ENCODE data around the gene F2RL1. TPM values are rescaled to one million over a fixed set of nuclear protein-coding genes. Genes with fewer than 3 reads are reported as not detected.
"Not testable (repeated sequence)": the region's sequence is repeated elsewhere in the genome, so short reads cannot be mapped to it uniquely, and the experiment has no call there.

F2RL1 gene
- total RNA-seq, 2 experiments from 2014 or later, result 1.3 to 1.6 TPM

DNA sequence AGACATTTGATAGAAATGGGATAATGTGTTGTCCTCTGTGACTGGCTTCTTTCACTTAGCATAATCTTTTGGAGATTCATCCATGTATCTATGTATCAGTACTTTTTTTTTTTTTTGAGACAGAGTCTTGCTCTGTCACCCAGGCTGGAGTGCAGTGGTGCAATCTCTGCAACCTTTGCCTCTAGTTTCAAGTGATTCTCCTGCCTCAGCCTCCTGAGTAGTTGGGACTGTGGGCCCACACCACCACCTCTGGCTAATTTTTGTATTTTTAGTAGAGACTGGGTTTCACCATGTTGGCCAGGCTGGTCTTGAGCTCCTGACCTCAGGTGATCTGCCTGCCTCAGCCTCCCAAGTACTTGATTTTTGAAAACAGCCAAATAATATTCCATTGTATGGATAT is 7.6 kb downstream of the F2RL1 start:
- H3K36me3 Mint-ChIP-seq (ENCODE audit: low read depth); H3K27me3 Mint-ChIP-seq; H3K27ac Mint-ChIP-seq; intact Hi-C loops (cut with DNase I, micrococcal nuclease); POLR2A ChIA-PET; H3K9me3 Mint-ChIP-seq (ENCODE audit: low read depth); DNase-seq; ATAC-seq; H3K4me3 Mint-ChIP-seq; H3K4me1 Mint-ChIP-seq: not testable (repeated sequence)
- CTCF ChIA-PET, result interaction anchor here (1.2 kb wide), 1 partner anchor 167 kb away, joined by 4 read pairs; no protein-coding TSS in a partner anchor

DNA sequence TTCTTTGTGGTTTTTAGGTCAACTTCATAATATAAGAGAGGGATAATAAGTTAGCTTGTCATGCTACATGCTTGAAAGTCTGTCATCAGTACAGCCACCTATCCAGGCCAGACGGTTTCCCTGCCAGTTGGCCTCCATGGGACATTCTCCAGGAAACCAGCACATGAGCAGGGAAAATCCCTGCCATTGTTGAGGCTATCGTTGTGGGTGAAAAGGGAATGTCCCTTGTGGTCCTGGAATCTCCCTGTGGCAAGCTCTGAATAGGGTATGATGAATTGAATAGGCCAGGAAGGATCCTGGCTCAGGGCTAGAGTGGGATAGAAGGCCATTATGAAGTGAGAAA is 12.3 kb downstream of the F2RL1 start:
- Mint-ChIP-seq H3K27ac (no peak overlapping the region), H3K9me3 (ENCODE audit: low read depth) (no peaks in the 10 kb centered on the region), H3K27me3 (no peaks in the 10 kb centered on the region), H3K36me3 (ENCODE audit: low read depth) (no peaks in the 10 kb centered on the region), H3K4me1 (peaks cover 8% of the 10 kb centered on the region), H3K4me3 (no peak overlapping the region)
- CTCF ChIA-PET, result no interaction called here
- peak; percentile 64 for ATAC-seq
- POLR2A ChIA-PET, result no interaction called here
- peak; percentile 38 for DNase-seq
- intact Hi-C loops (cut with DNase I, micrococcal nuclease), result no loop called here

DNA sequence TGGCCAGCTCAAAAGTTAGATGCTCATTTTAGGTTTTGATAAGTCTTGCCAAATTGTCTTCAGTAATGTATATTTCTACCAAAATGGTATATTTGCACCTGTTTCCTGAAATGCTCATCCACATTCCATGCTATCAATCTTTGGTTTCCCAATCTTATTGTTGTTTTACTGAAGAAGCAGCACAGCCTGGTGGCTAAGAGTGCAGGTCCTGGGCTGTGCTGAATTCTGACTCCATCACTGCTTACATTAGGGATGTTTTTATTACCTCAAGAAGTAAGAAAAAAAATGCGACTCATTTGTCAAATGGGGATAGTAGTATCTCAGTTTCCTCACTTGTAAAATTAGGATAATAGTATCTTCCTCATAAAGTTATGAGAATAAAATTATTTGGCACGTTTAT is 17.4 kb downstream of the F2RL1 start:
- Mint-ChIP-seq H3K9me3 (ENCODE audit: low read depth) (no peaks in the 10 kb centered on the region), H3K36me3 (ENCODE audit: low read depth) (no peaks in the 10 kb centered on the region), H3K4me1 (peaks cover 1% of the 10 kb centered on the region), H3K27me3 (no peaks in the 10 kb centered on the region), H3K4me3 (no peak overlapping the region), H3K27ac (no peak overlapping the region)
- intact Hi-C loops (cut with DNase I, micrococcal nuclease), result no loop called here
- ATAC-seq, result no peak
- no peak for DNase-seq
- CTCF ChIA-PET, result no interaction called here
- POLR2A ChIA-PET, result no interaction called here

DNA sequence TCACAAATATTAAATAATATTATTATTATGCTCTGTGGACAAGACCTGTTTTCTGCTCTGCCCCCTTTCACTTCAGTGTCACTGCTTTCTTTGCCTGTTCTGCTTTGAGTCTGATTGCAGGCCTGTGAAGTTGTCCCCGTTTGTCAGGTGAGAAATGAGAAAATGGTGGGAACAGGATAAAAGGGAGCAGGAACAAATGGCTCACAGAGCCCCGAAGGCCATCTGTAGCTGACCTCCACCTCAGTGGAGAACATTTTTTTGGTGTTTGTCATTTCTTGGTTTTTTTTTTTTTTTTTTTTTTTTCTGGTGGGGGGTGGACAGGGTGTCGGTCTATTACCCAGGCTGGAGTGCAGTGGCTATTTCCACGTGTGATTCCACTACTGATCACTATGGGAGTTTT is 17.8 kb downstream of the F2RL1 start:
- intact Hi-C loops (cut with DNase I, micrococcal nuclease), result no loop called here
- no peak overlapping the region for H3K4me3 Mint-ChIP-seq

DNA sequence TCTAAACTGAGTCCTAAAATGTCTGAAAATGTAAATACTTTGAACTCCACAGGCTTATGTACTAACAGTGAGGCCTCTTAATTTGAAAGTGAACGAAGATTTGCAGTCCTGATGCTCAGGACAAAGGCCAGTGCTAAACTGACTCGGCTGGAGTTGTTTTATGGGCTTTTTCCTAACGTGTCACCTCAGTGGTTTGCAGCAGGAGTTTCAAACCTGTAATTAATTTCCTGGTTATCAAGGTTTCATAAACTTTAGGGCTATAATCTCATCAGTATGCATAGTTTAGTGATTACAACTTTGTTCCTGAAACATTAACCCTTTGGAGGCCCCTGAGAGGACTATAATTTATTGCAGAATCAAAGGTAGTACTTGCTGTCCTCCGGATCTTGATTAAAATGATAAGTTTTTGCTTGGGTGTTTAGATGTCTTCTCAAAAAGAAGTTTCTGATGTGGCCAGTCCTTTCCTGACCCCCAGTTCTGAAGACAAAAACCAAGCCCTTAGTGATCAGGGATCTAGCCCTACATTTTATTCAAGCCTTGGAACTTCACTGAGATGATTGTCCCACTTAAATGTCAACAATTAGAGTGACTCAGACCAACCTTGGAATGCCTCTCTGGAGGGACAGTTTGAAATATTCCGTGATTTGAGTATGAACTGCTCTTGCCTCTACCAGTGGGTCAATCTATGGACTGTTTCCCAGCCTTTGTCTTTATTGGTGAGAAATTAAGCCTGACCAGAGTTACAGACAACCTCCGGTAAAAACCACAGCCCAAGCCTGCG is 19.8 kb downstream of the F2RL1 start:
- Mint-ChIP-seq H3K9me3 (ENCODE audit: low read depth) (no peaks in the 10 kb centered on the region), H3K27me3 (no peaks in the 10 kb centered on the region), H3K36me3 (ENCODE audit: low read depth) (no peaks in the 10 kb centered on the region), H3K27ac (no peak overlapping the region), H3K4me1 (no peaks in the 10 kb centered on the region), H3K4me3 (no peak overlapping the region)
- DNase-seq, result no peak
- ChIA-PET CTCF (interaction anchor here (0.7 kb wide), 1 partner anchor 21 kb away, joined by 3 read pairs; no protein-coding TSS in a partner anchor), POLR2A (no interaction called here)
- intact Hi-C loops (cut with DNase I, micrococcal nuclease), result no loop called here
- no peak for ATAC-seq

More for the DNA sequence above, 17.8 kb downstream of the F2RL1 start:
- ATAC-seq, result no peak
- ChIA-PET CTCF (no interaction called here), POLR2A (no interaction called here)
- no peaks in the 10 kb centered on the region for H3K4me1 Mint-ChIP-seq
- H3K36me3 Mint-ChIP-seq (ENCODE audit: low read depth), result no peaks in the 10 kb centered on the region
- no peak for DNase-seq
- H3K27me3 Mint-ChIP-seq, result no peaks in the 10 kb centered on the region
- H3K27ac Mint-ChIP-seq, result no peak overlapping the region
- H3K9me3 Mint-ChIP-seq (ENCODE audit: low read depth), result no peaks in the 10 kb centered on the region

DNA sequence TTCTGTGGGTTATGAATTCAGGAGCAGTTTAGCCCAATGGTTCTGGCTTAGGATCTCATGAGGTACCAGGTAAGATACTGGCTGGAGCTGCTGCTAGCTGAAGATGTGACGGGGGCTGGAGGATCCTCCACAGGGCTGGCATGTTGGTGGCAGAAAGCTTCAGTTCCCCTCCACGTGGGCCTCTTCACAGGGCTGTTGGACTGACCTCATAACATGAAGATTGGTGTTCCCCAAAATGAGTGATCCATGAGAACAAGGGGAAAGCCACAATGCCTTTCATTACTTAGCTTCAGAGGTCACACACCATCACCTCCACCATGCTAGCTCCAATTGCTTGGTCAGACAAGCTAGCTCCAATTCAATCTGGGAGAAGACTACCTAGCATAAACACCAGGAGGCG is 22.5 kb downstream of the F2RL1 start:
- Mint-ChIP-seq H3K27ac (no peak overlapping the region), H3K27me3 (no peaks in the 10 kb centered on the region), H3K36me3 (ENCODE audit: low read depth) (no peaks in the 10 kb centered on the region), H3K4me3 (no peak overlapping the region), H3K4me1 (no peaks in the 10 kb centered on the region), H3K9me3 (ENCODE audit: low read depth) (no peaks in the 10 kb centered on the region)
- intact Hi-C loops (cut with DNase I, micrococcal nuclease), result no loop called here
- DNase-seq (no peak), ATAC-seq (no peak)
- POLR2A ChIA-PET, result no interaction called here
- CTCF ChIA-PET, result interaction anchor here (1.0 kb wide), 1 partner anchor 8 kb away, joined by 3 read pairs; the partner anchor contains the start of gene S100Z

DNA sequence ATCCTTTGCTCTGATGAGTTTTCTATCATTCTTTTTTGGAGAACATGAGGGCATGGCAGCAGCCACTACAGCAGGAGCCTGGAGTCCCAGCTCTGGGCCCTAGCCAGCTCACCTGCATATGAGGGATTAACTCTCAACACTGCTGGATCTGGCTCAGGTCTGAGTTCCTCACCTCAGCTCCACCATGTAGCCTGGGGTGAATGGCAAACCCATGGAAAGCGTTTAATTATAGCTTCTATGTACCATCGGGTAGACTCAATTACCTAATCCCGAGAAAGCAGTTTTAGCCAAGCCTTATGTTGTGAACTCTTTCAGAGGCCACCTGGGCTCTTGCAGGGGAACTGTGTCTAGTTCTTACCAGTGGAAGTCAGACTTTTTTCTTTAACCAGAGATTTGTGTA is 27.1 kb downstream of the F2RL1 start:
- CTCF ChIA-PET, result interaction anchor here (1.0 kb wide), 1 partner anchor 1721 kb away, joined by 3 read pairs; no protein-coding TSS in a partner anchor
- ATAC-seq (no peak), DNase-seq (no peak)
- H3K9me3 Mint-ChIP-seq (ENCODE audit: low read depth), result no peaks in the 10 kb centered on the region
- intact Hi-C loops (cut with DNase I, micrococcal nuclease), result no loop called here
- no peaks in the 10 kb centered on the region for H3K36me3 Mint-ChIP-seq (ENCODE audit: low read depth)
- H3K4me1 Mint-ChIP-seq, result peaks cover 15% of the 10 kb centered on the region
- no peak overlapping the region for H3K27ac Mint-ChIP-seq
- no peaks in the 10 kb centered on the region for H3K27me3 Mint-ChIP-seq
- no peak overlapping the region for H3K4me3 Mint-ChIP-seq
- POLR2A ChIA-PET, result no interaction called here

DNA sequence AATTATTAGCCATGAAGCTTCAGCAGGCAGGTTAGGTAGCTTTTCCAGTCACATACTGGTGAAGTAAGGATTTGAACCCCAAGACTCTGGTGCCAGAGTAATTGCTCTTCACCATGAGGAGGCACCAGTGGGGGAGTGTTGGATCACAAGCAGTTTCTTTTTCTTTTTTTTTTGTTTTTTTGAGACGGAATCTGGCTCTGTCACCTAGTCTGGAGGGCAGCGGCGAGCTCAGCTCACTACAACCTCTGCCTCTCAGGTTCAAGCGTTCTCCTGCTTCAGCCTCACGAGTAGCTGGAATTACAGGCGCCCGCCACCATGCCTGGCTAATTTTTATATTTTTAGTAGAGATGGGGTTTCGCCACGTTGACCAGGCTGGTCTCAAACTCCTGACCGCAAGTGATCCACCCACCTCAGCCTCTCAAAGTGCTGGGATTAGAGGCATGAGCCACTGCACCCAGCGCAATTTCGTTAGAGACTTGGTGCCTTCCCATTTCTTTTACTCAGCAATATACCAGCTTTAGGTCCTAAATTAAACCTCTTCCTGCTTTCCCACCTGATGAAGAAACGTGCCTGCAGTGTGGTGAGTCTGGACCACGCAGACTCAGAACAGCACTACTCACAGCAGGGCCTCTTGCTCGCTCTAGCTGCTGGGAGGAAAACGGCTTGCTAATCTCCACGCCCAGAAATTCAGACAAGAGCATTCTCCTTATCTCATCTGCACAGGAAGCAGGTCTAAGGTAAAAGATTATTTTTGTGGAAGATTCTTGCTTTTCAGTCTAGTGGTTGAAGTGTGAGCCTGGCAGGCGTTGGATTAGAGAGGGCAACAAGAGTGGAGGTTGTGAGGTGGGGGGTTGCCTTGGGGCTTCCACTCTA is 30.8 kb downstream of the F2RL1 start, which contains the start of gene S100Z:
Gene S100Z, plus strand, starts transcription at position 596 of the 873 bp plus-strand sequence. CDS start 25,346 bp downstream, outside the sequence.
- Mint-ChIP-seq H3K27ac (peak within 1 kb of the TSS; percentile 84), H3K9me3 (ENCODE audit: low read depth) (no peaks in the 10 kb centered on the region), H3K4me1 (peaks cover 23% of the 10 kb centered on the region), H3K27me3 (no peaks in the 10 kb centered on the region), H3K4me3 (peak within 1 kb of the TSS; percentile 48), H3K36me3 (ENCODE audit: low read depth) (no peaks in the 10 kb centered on the region)
- ChIA-PET POLR2A (no interaction called here), CTCF (interaction anchor here (0.7 to 1.4 kb wide), 3 partner anchors 8 to 31 kb away, joined by 3 read pairs; no protein-coding TSS in a partner anchor)
- DNase-seq (peak; percentile 66), ATAC-seq (peak; percentile 94)
- intact Hi-C loops (cut with DNase I, micrococcal nuclease), result no loop called here

DNA sequence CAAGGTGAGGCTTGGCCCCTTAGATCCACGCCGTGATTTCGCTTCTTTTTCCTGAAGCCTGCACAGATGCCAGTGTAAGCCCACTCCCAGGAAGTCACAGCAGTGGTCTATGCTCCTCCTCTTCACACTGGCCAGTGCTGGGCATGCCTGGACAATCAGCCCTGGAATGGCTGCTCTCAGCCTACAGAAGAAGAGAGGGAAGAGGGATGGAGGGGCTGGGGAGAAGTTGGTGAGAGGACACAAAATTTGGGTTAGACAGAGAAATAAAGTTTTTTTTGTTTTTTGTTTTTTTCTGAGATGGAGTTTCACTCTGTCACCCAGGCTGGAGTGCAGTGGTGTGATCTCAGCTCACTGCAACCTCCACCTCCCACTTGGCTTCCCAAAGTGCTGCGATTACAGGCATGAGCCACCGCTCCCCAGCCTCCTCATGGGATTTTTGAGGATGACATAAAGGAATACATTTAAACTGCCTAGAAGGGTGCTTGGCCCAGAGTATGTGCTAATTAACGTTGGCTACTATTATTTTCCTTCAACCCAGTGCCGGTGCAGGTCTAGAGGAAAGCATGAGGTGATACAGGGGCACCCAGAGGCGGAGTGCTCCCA is 31.8 kb downstream of the F2RL1 start:
- ChIA-PET POLR2A (no interaction called here), CTCF (interaction anchor here (1.3 to 1.4 kb wide), 2 partner anchors 9 to 32 kb away, joined by 3 read pairs; no protein-coding TSS in a partner anchor)
- peaks cover 2% of the 10 kb centered on the region for H3K36me3 Mint-ChIP-seq (ENCODE audit: low read depth)
- intact Hi-C loops (cut with DNase I, micrococcal nuclease), result no loop called here
- no peak for ATAC-seq
- H3K4me3 Mint-ChIP-seq, result peak overlapping the region; percentile 48
- H3K9me3 Mint-ChIP-seq (ENCODE audit: low read depth), result peaks cover 2% of the 10 kb centered on the region
- no peaks in the 10 kb centered on the region for H3K27me3 Mint-ChIP-seq
- DNase-seq, result no peak
- H3K4me1 Mint-ChIP-seq, result peaks cover 31% of the 10 kb centered on the region
- H3K27ac Mint-ChIP-seq, result peak overlapping the region; percentile 84

DNA sequence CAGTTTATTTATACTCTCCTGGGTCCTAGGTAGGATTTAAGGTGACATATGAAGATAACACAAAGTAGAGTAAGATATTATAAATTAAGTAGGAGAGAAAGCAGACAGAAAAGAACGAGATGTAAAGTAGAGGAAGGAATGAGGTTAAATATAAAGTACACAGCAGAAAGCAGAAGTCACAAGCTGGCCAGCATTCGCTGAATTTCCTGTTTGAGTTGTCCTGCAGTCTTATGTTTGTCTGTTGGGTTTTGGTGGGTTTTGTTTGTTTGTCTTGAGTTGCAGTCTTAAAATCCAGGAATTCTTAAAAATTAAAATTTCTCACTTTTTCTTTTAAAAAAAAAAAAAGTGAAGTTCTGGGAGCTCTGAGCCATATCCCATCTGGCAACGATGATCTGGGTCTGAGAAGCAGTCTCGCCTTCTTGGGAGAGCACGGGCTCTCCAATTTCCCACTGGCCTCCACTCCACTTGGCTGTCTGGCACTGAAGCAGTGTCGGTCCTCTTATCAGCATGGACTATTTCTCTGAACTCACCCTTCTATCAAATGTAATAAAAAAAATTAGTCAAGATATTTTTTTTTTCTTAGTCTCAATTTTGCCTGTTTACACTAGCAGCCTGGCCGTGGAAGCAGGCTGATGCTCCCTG is 33.0 kb downstream of the F2RL1 start:
- H3K27ac Mint-ChIP-seq, result no peak overlapping the region
- H3K4me3 Mint-ChIP-seq, result no peak overlapping the region
- intact Hi-C loops (cut with DNase I, micrococcal nuclease), result no loop called here
- H3K9me3 Mint-ChIP-seq (ENCODE audit: low read depth), result peaks cover 5% of the 10 kb centered on the region
- no peaks in the 10 kb centered on the region for H3K27me3 Mint-ChIP-seq
- POLR2A ChIA-PET, result interaction anchor here (0.6 kb wide), 1 partner anchor 768 kb away, joined by 8 read pairs; no protein-coding TSS in a partner anchor
- CTCF ChIA-PET, result interaction anchor here (0.6 kb wide), 1 partner anchor 225 kb away, joined by 4 read pairs; no protein-coding TSS in a partner anchor
- peaks cover 13% of the 10 kb centered on the region for H3K36me3 Mint-ChIP-seq (ENCODE audit: low read depth)
- ATAC-seq (no peak), DNase-seq (no peak)
- H3K4me1 Mint-ChIP-seq, result peaks cover 43% of the 10 kb centered on the region

DNA sequence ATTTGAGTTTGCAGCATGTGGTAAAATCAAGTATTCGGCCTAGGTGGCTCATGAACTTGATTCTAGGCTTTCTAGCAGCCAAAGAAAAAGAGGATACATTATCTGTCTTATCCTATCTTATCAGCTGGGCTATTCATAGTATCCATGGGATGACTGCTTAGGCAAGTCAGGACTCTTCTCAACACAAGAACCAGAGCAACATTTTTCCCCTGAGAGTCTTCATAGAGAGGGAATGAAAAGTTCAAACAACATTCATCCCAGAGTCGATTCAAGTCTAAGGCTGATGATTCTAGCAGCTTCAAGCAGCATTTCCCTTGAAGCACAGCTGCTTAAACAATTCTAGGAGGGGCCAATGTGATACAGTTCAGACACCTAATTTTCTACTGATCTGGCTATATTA is 33.9 kb downstream of the F2RL1 start:
- no peak overlapping the region for H3K4me3 Mint-ChIP-seq
- H3K36me3 Mint-ChIP-seq (ENCODE audit: low read depth), result peaks cover 13% of the 10 kb centered on the region
- no peak overlapping the region for H3K27ac Mint-ChIP-seq
- no peaks in the 10 kb centered on the region for H3K27me3 Mint-ChIP-seq
- ChIA-PET CTCF (no interaction called here), POLR2A (no interaction called here)
- intact Hi-C loops (cut with DNase I, micrococcal nuclease), result no loop called here
- H3K4me1 Mint-ChIP-seq, result peaks cover 45% of the 10 kb centered on the region
- DNase-seq, result no peak
- peaks cover 5% of the 10 kb centered on the region for H3K9me3 Mint-ChIP-seq (ENCODE audit: low read depth)
- no peak for ATAC-seq

All from activated CD4-positive, alpha-beta T cell treated with anti-CD3 and anti-CD28 coated beads for 36 hours (primary cell).